HG03039 (cell line): Measurements from ENCODE around the gene TAS2R60.

Experiments
- ATAC-seq: cut with Tn5 transposase; IDR thresholded peaks from one replicate; pipeline ENCODE4 v1.9.1; 2021; ENCODE audit warnings: mild to moderate bottlenecking, moderate library complexity; ENCODE audit not compliant: unreplicated experiment

Gene TAS2R60

DNA sequence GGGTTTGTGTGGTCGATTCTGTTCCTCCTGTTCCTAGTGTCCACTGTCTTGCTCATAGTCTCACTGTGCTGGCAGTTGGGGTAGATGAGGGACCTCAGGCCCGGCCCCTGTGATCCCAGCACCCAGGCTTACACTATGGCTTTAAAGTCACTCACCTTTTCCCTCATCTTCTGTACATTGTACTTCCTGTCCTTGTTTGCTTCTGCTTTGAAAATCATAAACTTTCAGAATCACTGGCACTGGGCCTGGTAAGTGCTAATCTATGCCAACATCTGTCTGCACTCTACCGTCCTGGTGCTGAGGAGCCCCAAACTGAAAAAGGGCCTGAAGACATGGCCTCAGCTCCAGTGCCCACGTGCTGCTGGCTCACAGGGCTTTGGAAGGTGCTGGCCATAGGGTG is 5.7 kb upstream of the TAS2R60 start:
- no peak for ATAC-seq

DNA sequence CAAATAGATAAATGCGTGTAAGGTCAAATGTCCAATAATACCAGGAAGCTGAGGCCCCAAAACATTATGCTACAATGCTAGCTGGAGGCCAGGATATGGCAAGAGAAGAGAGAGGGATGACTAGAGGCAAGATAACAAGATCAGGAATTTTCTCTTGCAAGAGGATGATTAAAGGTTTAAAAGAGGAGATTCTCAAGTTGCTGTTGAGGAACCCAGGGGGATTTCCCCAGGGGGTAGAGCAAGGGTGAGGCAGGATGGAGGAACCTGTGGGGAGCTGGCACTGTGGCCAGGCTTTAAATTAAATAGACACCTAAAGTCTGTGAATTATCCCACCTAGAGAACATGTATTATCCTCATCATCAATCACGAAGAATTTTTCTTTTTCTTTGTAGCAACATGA is 3.4 kb upstream of the TAS2R60 start:
- ATAC-seq: no peak

DNA sequence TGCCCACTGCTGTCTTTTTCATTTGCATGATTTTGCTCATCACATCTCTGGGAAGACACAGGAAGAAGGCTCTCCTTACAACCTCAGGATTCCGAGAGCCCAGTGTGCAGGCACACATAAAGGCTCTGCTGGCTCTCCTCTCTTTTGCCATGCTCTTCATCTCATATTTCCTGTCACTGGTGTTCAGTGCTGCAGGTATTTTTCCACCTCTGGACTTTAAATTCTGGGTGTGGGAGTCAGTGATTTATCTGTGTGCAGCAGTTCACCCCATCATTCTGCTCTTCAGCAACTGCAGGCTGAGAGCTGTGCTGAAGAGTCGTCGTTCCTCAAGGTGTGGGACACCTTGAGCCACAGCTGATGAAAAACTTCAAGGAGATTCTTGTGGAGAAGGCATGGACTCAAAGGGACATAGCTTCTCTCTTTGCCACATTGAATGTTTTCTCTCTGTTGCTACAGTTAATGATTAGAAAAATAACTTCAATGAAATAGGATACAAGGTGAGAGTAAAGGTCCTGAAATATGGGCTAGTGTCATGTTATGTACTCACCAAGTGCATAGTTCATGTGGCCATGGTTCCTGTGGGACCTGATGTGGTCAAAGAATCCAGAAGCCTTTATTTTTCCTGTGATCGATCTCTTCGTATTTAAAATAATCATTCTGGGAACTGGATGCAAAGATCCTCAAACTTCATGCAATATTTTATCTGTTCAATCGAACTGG is 970 bp downstream of the TAS2R60 start:
- ATAC-seq: no peak

DNA sequence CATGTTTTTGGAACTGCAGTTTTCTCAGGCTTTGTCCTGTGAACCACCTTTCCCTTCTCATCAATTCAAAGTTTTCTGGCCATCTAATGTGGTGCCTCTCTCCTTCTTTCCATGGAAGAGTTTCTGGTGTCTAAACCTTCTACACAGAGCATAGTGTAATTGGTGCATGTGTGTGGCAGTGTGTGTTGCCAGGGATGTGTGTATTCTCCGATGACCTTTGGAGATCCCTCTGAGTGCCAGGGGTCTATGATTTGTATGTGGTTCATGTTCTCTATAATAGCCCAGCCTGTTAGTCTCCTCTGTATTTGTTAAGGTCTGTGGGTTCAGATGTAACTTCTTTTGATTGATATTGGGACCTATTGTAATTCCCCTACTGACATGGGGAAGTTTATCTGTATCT is 1.5 kb downstream of the TAS2R60 start:
- ATAC-seq: no peak

DNA sequence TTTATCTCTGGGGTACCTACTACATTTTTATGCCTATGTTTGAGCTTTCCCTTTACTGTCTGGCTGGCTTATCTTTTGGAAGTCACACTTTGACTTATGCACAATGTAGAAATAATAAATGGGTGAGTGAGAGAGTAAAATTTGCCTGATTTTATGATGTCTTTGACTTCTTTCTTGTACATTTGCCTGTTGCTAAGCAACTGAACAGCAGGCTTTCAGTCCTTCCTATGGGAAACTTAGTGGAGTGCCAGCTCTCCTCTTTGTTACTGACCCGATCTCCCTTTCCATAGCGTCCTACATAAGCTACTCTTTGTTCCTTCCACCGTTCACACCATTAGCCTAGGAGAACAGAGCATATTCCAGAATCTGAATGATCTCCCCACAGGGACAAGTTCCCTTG is 4.2 kb downstream of the TAS2R60 start:
- no peak for ATAC-seq

DNA sequence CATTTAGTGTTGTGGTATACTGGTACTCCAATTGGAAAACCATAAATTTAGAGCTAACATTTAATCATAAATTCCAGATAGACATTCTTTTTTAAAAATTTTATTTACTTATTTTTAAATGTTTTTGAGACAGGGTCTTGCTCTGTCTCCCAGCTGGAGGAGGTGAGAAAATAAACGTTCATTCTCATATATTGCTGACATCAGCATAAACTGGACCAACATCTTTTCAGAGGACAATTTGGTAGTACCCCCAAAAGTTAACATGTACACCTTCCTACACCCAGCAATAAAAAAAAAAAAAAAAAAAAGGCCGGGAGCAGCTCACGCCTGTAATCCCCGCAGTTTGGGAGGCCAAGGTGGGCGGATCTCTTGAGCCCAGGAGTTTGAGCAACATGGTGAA is 5.2 kb downstream of the TAS2R60 start:
- no peak for ATAC-seq

DNA sequence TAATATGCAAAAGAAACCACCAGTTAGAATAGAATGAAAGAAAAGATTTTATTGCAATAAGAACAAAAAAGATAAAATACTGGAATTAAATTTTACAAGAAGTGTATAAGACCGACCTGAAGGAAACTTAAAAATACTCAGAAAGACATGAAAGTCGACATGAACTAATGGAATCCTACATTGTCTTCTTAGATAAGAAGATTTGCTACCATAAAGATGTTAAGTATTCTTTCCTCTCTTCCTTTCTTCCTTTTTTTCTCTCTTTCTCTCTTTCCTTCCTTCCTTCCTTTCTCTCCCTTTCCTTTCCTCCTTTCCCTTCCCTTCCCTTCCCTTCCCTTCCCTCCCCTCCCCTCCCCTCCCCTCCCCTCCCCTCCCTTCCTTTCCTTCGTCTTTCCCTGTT is 6.5 kb downstream of the TAS2R60 start:
- ATAC-seq: no peak

DNA sequence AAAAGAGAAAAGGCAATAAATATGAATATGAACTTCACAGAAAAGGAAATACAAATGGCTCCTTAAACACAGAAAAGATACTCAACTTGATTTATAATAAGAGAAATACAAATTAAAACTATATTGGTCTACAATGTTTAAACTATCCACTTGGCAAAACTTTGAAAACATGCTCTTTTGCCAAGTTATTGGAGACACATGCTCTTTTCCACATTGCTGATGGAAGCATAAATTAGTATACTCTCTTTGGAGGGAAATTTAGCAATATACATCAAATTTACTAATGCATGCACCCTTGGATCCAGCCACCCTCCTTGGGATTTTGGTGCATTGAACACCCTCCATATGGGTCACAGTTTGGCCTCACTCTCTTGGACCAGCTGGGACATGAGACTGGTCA is 7.9 kb downstream of the TAS2R60 start:
- ATAC-seq: no peak

DNA sequence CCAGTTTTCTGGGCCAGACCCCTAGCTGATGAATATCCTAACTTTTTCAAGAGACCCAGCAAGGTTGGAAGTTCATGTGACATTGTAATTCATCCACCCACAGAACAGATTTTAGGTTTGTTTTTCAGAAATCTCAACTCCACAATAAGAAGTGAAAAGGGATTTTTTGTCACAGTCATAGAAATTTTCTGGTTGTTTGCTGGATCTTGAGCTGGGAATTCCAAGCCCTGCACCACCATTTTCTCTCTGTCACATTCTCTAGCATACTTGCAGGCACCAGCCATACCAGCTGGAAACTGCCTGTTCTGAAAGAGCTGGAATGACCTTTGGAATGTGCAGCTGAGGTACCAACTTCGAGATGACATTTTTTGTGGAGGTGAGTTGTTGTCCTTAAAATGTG is 8.5 kb downstream of the TAS2R60 start:
- no peak for ATAC-seq

DNA sequence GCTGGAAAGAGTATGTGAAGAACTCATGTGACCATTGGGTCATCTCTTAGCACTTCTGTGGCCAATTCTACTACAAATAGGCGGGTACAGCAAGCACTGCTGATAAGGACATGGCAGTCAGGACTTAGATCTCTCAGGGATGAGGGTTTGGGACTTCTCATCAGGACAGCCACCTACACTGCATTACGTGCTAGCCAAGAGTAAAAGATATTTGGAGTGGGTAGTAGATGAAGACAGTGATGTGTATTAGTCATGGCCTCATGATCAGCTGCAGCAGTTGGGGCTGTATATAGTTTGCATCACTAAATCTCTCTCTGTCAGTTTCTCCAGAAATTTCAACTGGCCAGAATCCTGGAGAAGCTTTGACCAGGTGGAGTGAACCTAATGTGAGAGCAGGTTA is 9.2 kb downstream of the TAS2R60 start:
- no peak for ATAC-seq

DNA sequence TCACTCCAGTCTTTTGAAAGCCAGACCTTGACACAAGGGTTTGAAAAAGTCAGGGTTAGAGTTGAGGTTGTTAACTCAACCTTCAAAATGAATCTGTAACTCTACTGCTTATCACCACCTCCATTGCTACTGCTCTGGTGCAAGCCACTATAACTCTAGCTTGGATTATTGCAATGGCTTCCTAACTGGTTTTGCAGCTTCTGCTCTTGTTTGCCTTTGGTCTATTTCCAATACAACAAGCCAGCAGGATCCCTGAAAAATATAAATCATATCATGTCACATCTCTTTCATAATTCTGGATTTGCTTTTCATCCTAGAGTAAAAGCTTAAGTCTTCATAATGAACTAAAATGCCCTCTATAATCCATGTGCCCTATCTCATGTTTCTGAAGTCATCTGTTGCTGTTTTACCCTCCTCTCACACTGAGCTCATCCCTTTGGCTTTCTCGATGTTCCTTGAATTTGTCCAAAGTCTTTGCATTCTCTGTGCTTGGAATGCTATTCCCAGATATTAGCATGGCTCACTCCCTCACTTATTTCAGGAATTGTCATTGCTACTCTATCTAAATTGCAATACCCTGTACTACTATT is 10.9 kb downstream of the TAS2R60 start:
- ATAC-seq: no peak

DNA sequence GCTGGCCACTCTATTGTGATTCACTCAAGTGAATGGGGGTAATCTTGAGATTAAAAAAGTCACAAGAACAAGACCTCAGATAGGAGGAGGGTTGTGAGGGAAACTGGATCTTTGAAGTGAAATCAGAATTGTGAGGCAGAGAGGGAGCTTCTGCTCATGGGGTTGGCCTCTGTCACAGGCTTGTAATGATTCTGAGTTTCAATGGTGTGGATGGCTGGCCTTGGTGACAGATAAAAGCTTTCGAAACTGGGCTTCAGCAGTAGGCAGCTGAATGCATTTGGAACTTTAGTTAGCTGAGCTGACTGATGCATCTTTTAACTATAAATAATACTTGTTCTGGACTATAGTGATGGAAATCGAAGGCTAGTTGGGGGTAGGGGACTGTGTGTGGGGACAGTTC is 12.2 kb downstream of the TAS2R60 start:
- ATAC-seq: no peak

DNA sequence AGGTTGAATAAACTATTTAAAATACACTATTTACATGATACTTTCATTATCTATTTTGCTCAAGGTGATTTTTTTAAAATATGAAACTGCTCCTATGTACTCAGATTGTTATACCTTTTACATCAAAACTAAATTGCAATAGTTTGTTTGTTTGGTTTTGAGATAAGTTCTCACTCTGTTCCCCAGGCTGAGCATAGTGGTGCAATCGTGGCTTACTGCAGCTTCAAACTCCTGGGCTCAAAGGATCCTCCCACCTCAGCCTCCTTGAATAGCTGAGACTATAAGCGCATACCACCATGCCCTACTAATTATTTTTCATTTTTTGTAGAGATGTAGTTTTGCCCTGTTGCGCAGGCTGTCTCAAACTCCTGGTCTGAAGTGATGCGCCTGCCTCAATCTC is 12.7 kb downstream of the TAS2R60 start:
- no peak for ATAC-seq

DNA sequence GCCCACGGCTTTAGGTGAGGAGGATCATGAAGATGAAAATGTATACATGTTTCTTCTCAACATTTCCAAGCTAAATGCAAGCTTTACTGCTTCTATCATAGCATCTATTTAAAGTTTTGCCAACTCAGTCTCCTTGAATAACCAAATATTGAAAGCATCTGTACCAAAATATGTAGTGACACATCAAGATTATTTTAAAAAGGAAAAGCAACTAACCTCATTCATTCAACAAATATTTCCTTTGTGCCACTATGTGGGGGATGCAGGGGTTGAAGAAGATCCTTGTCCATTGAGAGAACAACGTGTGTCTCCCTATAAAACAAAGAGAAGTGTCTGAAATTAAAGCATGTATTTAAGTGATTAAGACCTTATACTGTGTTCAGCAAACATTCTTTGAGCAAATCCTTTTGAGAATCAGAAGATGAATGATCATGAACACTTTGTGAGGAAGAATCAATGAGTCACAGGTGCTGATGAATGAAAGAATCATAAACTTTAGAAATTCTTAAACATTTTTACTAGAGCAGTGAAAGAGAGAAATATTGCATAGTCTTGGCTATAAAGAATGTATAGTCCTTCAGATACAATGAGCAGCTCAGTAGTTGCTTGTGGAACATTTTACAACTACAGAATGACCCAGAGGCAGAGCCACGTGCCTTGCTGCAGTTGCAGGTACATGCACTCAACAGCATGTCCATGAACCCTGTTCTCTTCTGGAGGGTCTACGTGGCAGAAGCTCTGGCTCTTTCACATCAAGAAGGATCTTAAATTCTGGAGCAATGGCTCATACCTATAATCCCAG is 13.9 kb downstream of the TAS2R60 start:
- no peak for ATAC-seq

DNA sequence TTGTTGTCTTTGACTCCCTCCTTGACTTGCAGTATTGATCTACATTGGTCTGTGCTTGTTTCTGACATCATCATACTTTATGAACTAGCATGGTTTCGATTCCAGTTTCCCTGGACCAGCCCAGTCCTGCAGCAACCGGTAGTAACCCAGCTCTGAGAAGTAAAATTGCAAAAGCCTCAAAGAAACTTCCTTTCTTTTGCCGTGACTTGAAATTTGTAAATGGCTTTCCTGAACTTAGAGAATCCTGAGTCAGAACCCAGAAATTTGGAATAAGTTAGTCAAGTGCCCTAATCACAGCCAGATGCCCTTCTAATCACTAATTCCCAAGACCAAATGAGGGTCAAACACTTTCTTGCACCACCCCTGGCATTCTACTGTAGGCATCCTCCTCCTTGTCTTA is 15.0 kb downstream of the TAS2R60 start:
- ATAC-seq: no peak

DNA sequence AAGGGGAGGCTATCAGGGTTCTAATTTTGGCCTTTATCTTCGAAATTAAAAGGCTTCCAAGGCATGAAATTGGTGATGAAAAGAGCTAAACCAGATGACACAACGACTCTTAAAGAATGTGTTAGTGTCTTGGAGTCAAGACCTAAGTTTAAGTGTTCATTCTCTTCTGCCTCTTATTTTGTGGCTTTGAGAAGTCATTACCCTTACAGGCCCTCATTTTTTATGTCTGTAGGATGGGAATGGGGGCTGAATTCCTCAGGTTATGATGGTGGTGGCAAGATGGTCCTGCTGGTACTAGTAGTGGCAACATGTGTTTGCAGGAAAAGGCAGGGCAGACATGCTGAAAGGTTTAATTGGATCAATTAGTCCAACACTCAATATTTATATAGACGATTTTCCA is 15.4 kb downstream of the TAS2R60 start:
- ATAC-seq: no peak

DNA sequence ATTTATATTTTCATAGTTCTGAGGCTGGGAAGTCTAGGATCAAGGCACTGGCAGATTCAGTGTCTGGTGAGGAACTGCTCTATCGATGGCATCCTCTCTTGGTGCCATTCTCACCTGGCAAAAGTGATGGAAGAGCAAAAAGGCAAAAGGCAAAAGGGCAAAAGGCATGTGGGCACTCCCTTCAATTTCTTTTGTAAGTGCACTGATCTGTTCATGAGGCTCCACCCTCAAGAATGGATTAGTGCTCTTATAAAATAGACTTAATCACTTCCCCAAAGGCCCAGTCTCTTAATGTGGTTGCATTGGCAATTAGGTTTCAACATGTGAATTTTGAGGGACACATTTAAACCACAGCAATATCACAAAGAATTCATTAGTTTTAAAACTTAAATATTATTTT is 16.1 kb downstream of the TAS2R60 start:
- no peak for ATAC-seq

DNA sequence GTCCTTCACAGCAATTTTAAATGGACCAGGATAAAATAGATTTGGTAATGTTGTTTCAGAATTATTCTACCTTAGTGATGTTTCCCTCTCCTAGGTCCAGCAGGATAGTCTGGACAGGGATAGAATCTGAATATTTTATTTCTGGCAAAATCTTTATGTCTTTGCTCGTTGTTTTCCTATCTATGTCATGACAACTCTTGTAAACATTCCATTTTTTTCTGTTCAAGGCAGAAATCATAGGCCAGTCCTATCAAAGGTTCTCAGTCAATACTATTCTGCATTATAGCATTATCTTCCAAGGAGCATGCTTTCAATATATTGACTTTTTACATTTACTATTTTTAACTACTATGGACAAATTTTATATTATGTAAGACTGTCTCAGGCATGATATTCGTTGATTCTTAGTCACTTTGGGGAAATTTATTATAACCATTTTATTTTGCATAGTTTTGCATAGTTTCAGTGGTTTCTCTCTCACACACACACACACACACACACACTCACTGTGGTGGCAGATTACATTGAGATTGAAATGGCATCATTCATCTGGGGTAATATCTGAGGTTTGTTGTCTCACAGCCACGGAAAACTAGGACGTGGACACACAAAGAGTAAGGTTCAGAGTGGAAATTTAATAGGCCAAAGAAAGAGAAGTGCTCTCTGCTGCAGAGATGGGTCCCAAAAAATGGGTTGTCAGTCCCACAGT is 17.2 kb downstream of the TAS2R60 start:
- no peak for ATAC-seq

DNA sequence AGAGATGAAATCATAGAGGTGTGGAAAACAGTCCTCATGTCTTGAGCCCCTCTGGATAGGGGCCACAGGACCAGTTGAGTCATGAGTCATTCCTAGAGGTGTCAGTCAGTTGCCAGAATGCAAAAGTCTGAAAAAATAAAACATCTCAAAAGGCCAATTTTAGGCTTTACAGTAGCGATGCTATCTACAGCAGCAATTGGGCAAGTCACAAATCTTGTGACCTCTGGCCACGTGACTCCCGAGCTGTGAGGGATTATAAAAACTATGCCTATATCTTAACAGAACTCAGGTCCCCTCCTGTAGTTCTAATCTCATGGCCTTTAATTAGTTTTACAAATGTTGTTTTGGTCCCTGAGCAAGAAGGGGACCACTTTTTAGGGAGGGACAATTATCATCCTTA is 18.8 kb downstream of the TAS2R60 start:
- ATAC-seq: no peak

DNA sequence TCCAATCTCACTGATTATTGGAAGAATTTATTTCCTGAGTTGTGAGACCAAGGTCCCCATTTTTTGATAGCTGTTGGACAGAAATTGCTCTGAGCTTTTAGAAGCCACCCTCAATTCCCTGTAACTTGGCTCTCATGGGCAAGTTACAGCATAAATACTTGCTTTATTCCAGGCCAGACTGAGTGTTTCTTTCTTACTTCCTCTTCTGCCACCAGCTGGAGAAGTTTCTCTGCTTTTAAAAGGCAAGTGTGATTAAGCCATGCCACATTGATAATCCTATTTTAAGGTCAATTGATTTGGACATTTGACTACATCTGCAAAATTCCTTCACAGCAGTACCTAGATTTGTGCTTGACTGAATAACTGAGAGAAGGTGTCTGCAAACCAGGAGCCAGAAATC is 20.3 kb downstream of the TAS2R60 start:
- no peak for ATAC-seq

DNA sequence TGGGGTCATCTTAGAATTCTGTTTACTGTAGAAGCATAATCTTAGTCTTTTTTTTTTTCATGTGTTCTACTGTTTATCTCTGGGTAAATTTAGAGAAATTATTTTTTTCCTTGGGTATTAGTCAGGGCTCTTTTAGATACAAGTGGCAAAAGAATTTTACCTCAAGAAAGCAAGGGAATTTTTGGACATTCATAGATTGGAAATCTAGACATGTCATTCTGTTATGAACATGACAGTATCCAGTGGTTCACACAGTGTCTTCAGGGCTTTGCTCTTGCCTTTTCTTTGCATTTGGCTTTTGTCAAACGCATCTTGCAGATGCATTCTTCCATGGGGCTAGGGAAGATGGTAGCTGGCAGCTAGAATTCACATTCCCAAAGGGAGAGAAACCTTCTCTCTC is 20.7 kb downstream of the TAS2R60 start:
- ATAC-seq: no peak

DNA sequence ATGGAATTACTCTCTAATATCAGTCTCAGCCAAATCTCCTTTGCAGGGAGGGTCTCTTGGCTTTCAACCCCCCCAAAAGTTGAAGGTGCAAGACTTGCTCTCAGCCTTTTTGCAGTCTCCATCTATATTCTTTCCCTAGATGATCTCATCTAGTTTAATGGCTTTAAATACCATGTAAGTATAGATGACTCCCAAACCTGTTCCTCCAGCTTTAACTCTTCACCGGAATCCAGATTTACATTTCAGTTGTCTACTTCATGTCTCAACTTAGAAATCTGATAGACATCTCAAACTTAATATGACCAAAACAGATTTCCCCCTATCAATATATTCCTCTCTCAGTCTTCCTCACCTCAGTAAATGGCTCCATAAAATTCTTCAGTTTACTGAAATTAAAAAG is 24.5 kb downstream of the TAS2R60 start:
- no peak for ATAC-seq
